GM06990 (cell line): ENCODE measurements around the gene RSRC1.

Experiments used
- DNase-seq: peaks from one replicate; pipeline ENCODE4 v3.0.0-alpha.2; 2011; ENCODE audit not compliant: insufficient read length; ENCODE audit errors: extremely low read depth
- H3K27me3 ChIP-seq: replicated peaks from 2 replicates; pipeline ENCODE4 v1.6.0; 2011; ENCODE audit warnings: low read length; ENCODE audit not compliant: control insufficient read depth, insufficient read depth
- H3K36me3 ChIP-seq: 2 replicates; pipeline ENCODE4 v1.5.1; 2011; ENCODE audit warnings: low read length; ENCODE audit not compliant: control insufficient read depth, insufficient read depth
- H3K4me3 ChIP-seq: replicated peaks from 2 replicates; pipeline ENCODE4 v1.5.1; 2011; ENCODE audit warnings: low read depth, mild to moderate bottlenecking, control low read depth, low read length
- TF ChIP-seq, protein P1 (sequence below): IDR thresholded peaks from 2 replicates; pipeline ENCODE4 v1.5.1; 2011; ENCODE audit warnings: low read length, control low read depth, mild to moderate bottlenecking, inconsistent platforms; ENCODE audit not compliant: insufficient read depth, poor library complexity, severe bottlenecking

RSRC1 gene

GRCh38 chr3:158574646-158575045, 464.8 kb downstream of the RSRC1 start:
- H3K27me3 ChIP-seq: no peaks in the 10 kb centered on the region
- no peaks in the 10 kb centered on the region for H3K36me3 ChIP-seq
- H3K4me3 ChIP-seq: no peak overlapping the region
- TF ChIP-seq, protein P1, sequence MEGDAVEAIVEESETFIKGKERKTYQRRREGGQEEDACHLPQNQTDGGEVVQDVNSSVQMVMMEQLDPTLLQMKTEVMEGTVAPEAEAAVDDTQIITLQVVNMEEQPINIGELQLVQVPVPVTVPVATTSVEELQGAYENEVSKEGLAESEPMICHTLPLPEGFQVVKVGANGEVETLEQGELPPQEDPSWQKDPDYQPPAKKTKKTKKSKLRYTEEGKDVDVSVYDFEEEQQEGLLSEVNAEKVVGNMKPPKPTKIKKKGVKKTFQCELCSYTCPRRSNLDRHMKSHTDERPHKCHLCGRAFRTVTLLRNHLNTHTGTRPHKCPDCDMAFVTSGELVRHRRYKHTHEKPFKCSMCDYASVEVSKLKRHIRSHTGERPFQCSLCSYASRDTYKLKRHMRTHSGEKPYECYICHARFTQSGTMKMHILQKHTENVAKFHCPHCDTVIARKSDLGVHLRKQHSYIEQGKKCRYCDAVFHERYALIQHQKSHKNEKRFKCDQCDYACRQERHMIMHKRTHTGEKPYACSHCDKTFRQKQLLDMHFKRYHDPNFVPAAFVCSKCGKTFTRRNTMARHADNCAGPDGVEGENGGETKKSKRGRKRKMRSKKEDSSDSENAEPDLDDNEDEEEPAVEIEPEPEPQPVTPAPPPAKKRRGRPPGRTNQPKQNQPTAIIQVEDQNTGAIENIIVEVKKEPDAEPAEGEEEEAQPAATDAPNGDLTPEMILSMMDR: no peak
- DNase-seq: no peak

- Histone ChIP-seq H3K27me3 (no peaks in the 10 kb centered on the region), H3K4me3 (no peak overlapping the region), H3K36me3 (no peaks in the 10 kb centered on the region)
- no peak for DNase-seq
- TF ChIP-seq, protein P1: no peak
Measured at GRCh38 chr3:158590223-158590622, 480.3 kb downstream of the RSRC1 start.
